Kasumi-1 (cell line): ENCODE data around the gene XCL1.
"Not testable (repeated sequence)": the region's sequence is repeated elsewhere in the genome, so short reads cannot be mapped to it uniquely, and the experiment has no call there.

Source experiments
- DNase-seq, 2 experiments: peaks; one replicate each; lab custom pipeline; 2025; lab: John Stamatoyannopoulos, UW

Gene XCL1

DNA sequence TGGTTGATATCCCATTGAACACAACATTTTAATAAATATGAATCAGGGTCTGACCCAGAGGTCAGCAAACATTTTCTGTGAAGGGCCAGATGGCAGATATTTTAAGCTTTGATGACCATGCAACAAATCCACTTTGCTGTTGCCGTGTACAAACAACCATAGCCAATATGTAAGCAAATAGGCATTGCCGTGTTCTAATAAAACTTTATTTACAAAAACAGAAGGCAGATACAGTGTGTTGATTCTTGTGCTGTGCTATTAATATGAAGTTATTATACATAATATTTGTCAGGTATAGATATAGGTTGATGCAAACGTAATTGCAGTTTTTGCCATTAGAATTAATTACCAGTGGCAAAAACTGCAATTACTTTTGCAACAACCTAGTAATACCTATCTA lies 8.8 kb upstream of the XCL1 start:
- no peak for DNase-seq

- no peak for DNase-seq
These were observed 8.1 kb upstream of the XCL1 start for GRCh38 chr1:168568346-168568745.

- DNase-seq, result no peak
These were observed 5.8 kb upstream of the XCL1 start for GRCh38 chr1:168570652-168571051.

DNA sequence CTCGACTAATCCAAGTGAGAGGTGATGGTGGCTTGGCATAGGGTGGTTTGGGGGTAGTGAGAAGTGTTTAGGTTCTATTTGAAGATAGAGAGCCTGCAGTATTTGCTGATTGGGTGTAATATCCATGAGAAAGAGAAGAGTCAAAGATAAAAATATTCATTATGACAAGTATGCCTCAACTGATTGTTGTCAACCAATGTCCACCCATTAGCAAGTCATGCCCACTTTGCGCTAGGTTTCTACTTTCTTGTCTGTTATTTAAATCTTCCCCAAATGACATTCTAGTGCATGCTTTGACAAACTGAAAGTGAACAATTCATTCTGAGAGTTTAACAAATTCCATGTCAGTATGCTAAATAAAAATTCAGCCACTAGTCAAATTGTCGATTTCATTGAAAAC lies 3.8 kb upstream of the XCL1 start:
- DNase-seq, result no peak

DNA sequence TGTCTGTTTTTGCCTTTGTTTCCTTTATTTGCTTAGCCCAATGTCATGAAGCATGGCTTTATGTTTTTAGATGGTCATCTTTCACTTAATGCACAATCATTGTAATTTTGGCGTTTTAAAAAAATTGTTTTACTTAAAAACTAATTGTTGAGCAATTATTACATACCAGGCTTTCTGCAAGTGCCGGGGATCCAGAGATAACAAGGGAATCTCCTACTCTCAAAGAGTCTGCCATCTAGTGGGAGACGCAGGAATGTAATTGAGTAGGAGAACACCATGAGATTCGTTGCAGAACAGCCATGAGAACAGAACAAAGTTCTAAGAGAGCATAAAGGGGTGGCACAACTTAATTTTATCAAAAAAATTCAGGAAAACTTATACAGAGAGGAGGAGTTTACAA lies 2.2 kb upstream of the XCL1 start:
- peak; percentile 56 to 67 for DNase-seq

GRCh38 chr1:168578531-168579185 lies 2.3 kb downstream of the XCL1 start:
- DNase-seq, result not testable (repeated sequence)

DNA sequence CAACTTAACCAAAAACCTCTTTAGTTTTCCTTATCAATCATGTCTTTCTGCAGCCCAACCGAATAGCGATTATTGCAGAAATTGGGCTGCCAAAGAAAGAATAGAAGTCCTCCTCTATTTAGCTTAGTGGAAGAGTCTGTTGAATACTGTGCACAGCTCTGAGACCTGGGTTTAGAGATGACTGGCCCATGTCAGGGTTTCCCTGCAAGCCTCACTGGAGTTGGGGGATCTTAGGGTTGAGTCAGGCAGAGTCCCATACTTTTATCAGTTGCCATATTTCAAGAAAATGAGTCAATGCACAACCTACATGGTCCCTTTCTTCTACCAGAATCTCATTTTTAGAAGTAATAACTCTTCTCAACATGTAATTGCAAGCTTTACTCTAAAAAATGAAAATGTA lies 3.9 kb downstream of the XCL1 start:
- DNase-seq, result not testable (repeated sequence)

DNA sequence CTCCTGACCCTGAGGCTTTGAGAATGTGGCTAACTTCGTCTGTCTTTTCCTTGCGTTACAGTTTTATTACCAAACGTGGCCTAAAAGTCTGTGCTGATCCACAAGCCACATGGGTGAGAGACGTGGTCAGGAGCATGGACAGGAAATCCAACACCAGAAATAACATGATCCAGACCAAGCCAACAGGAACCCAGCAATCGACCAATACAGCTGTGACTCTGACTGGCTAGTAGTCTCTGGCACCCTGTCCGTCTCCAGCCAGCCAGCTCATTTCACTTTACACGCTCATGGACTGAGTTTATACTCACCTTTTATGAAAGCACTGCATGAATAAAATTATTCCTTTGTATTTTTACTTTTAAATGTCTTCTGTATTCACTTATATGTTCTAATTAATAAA lies 4.6 kb downstream of the XCL1 start:
- not testable (repeated sequence) for DNase-seq

GRCh38 chr1:168581817-168582572 lies 5.6 kb downstream of the XCL1 start:
- DNase-seq, result no peak

- no peak for DNase-seq
These were observed 6.4 kb downstream of the XCL1 start for GRCh38 chr1:168582688-168583336.

- no peak for DNase-seq
These were observed 7.2 kb downstream of the XCL1 start for GRCh38 chr1:168583571-168583970.

GRCh38 chr1:168585191-168585590 lies 8.8 kb downstream of the XCL1 start:
- DNase-seq, result no peak

- no peak for DNase-seq
These were observed 9.5 kb downstream of the XCL1 start for GRCh38 chr1:168585937-168586336.

DNA sequence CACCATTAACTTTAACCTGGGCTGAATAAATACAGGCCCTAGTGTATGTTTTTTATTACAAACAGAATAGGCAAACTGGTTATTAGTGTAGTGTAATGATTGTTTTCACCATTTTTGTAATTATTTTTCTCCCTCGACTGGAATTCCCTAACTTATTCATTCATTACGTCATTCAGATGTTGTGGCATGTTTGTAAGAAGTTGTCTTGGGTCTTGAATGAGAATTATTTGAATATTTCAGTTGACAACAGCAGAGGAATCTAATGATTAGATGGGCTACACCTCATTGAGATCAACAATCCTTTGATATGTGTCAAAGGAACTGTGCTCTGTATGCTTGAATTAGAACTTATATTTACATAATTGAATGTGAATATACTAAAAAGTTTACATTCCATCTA lies 12.8 kb downstream of the XCL1 start:
- DNase-seq, result no peak

DNA sequence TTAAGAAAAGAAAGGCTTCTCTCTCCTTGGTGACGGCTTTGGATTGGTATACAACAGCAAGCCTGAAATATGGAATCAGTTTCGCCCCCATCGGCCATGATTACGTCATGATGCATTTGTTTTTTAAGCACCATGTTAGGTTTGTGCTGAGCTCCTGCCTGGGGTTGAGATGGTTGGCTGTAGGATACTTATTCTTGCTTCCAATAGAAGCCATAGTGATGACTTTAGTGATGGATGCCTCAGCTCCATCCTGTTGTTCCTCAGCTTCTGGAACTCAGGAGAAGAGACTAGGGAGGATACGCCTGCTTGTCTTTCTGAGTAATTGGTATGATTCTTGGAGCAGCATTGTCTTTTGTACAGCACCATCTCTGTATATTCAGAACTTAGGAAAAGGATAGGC lies 14.7 kb downstream of the XCL1 start:
- no peak for DNase-seq

DNA sequence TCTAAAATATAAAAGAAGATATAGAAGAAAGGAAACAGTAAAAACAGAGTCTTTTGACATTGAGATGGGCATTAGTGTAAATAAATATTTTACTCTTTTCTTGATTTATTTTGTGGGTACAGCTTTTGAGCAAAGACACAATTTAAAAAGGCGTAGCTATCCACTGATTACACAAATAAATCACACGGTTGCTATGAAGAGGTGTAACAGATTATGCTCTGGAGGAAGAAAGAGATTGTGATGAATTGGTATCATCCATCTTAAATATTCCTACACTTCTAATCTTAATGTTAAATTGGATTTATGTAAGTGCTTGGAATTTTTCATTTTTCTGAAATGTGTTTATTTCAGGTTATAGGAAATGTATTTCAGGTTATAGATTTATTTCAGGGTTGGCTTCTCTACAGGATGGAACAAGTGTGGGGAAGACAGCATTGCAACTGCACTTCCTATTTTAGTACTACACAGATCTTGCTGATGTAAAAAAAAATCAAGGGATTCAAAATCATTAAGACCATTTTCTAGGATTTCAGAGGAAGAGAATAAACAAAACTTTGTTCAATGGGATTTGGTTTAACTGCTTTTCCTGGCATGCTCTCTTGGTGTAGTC lies 15.3 kb downstream of the XCL1 start:
- DNase-seq, result no peak

DNA sequence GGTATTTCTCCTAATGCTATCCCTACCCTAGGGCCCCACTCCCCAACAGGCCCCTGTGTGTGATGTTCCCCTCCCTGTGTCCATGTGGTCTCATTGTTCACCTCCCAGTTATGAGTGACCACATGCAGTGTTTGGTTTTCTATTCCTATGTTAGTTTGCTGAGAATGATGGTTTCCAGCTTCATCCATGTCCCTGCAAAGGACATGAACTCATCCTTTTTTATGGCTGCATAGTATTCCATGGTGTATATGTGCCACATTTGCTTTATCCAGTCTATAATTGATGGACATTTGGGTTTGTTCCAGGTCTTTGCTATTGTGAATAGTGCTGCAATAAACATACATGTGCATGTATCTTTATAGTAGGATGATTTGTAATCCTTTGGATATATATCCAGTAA lies 19.0 kb downstream of the XCL1 start:
- not testable (repeated sequence) for DNase-seq

- DNase-seq, result no peak
These were observed 21.7 kb downstream of the XCL1 start for GRCh38 chr1:168598125-168598524.

GRCh38 chr1:168598892-168599291 lies 22.5 kb downstream of the XCL1 start:
- DNase-seq, result no peak

- DNase-seq, result no peak
These were observed 23.2 kb downstream of the XCL1 start for GRCh38 chr1:168599641-168600040.

GRCh38 chr1:168601051-168601450 lies 24.6 kb downstream of the XCL1 start:
- no peak for DNase-seq

GRCh38 chr1:168603501-168604110 lies 27.2 kb downstream of the XCL1 start:
- DNase-seq, result peak; percentile 75 to 82
